Measurements from ENCODE around the gene SNX14.

The SNX14 gene

GRCh38 chr6:85460921-85461797 lies 132.5 kb downstream of the SNX14 start:
- DNase-seq: peak; percentile 29

- no peak for DNase-seq
These were observed 133.3 kb downstream of the SNX14 start for GRCh38 chr6:85460154-85460920.

GRCh38 chr6:85459224-85459901 lies 134.3 kb downstream of the SNX14 start:
- DNase-seq: no peak

- no peak for DNase-seq
These were observed 134.9 kb downstream of the SNX14 start for GRCh38 chr6:85458782-85459181.

- no peak for DNase-seq
These were observed 135.5 kb downstream of the SNX14 start for GRCh38 chr6:85458184-85458583.

GRCh38 chr6:85456782-85457181 lies 136.9 kb downstream of the SNX14 start:
- DNase-seq: no peak
